DMS 273 (cell line): ENCODE data around the gene ARID5A.
"Not testable (repeated sequence)": the region's sequence is repeated elsewhere in the genome, so short reads cannot be mapped to it uniquely, and the experiment has no call there.

Experiments
- DNase-seq: peaks from one replicate; lab custom pipeline; 2025; ENCODE audit not compliant: unreplicated experiment; lab: John Stamatoyannopoulos, UW

The ARID5A gene

GRCh38 chr2:96554293-96555145 is 18.0 kb downstream of the ARID5A start:
- peak; percentile 77 for DNase-seq

DNA sequence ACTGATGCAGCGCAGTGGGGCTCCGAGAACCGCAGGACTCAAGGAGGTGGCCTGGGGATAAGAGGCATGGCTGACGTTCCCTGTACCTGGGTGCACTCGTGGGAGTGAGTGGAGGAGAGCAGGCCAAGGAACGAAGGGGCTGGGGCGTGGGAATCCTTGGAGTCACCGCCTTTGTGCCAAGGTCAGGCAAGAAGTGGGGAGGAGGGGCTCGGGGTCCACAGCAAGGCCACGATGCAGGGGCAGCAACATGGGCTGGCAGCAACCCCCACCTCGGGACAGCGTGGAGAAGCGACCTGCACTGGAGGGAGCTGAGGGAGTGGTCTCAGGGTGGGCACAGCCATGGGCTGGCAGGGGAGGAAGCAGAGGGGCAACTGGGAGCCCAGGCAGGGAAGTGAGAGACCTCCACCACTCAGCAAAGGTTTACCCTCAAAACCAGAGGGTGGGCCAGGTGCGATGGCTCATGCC is 18.6 kb downstream of the ARID5A start:
- no peak for DNase-seq

DNA sequence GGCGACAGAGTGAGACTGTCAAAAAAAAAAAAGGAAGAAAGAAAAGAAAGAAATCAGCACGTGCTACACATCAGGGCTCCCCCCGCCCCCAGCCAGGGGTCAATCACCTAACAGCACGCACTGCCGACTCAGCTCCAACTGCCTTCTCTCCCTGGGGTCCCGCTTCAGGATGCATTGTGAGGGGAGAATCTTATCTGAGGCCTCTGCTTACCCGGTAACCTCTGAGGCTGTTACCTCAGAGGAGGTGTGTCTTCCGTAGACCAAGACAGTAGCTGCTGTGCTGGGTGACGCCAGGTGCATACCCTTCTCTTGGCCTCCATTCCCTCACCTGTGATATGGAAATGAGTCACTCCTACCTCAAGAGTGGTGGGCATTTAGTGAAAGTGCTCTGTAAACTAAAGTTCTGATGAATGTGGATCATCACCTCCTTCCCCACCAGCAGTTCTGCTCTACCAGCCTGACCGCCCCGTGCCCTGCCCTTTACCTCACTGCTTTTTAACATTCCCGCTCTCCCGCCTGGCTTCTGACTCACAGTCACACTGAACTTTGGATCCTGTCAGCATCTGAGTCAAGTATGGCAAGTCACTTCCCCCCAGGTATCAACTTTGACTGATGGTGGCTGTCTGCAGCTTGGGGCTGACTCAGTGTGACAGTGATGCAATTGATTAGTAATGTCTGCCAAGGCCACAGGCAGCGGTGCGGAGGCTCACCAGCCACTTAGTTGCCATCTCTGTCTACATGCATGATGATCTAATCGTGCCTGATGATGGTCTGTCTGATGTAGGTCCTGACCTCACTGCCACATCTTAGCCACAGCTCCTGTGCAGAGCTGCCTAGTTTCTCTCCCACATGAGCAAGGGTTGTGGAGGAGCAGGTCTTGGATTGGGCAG is 20.1 kb downstream of the ARID5A start:
- no peak for DNase-seq

GRCh38 chr2:96557421-96557820 is 20.9 kb downstream of the ARID5A start:
- not testable (repeated sequence) for DNase-seq

- no peak for DNase-seq
Observed at GRCh38 chr2:96558061-96558460, 21.5 kb downstream of the ARID5A start.

DNA sequence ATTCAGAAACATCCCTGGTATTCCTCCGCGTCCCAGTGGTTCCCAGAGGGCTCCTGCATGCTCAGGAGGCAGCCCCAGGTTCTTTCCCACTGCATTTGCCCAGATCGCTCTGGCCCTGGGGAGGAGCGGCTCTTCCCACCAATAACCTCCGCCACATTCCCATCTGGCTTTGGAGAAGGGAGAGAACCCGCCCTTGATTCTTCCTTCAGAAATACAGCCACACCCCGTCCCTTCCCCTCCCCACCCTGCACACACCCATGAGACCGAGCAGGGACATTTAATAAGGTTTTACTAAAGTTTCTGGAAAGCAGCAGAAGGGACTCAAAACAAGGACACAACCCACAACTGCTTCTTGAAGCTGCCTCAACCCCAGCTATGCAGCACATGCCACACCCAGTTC is 21.9 kb downstream of the ARID5A start:
- no peak for DNase-seq

- no peak for DNase-seq
Observed at GRCh38 chr2:96564026-96564425, 27.5 kb downstream of the ARID5A start.

DNA sequence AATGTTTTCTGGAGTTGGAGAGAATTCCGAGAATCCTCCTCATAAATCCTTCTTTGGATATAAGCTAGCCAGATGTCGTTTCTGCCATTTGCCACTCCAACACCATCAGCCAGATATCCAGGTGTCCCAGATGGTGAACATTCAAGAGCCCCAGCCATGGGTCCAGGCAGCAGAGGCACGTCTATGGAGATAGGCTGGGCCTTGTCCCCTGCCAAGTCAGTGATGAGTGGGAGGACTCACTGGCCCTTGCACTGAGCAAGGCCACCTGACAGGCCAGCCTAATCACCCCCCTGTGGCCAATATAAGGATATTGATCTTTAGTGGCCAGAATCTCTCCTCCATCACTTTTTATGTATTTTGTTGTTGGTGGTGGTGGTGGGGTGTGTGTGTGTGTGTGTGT is 28.0 kb downstream of the ARID5A start:
- no peak for DNase-seq

DNA sequence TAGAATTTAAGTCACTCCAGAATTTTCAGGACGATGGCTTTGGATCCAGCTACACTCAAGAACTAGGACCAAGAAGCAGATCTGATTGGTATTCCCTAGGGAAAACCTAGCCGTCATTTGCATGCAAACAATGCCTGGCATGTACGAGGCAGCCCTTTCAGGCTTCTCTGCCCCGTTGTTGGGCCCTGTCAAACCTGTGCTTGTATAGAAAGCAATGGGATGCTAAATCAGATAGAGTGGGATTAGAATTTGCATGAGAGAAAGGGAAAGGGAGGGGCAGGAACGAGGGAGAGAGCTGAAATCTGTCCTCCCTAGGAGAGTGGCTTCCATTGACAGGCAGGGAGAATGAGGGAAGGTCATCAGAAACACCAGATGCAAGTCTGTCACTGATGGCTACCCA is 28.6 kb downstream of the ARID5A start:
- DNase-seq: no peak

GRCh38 chr2:96568094-96568493 is 31.5 kb downstream of the ARID5A start:
- no peak for DNase-seq

DNA sequence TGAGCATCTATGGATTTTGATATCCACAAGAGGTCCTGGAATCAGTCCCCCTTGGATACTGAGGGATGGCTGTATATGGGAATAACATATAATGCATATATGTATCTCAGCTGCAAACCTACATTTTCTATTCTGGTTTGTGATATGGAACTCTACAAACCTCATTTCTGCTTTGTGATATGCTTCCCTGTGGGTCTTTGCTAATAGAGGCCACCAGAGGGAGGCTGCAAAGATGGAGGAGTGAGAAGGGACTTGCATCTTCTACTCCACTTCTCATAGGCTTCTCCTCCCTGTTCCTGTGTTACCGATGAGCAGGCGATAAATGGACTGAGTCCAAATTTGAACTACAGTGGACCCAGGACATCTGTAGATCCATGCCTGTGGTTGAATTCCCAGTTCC is 37.8 kb downstream of the ARID5A start:
- DNase-seq: no peak

GRCh38 chr2:96575785-96576456 is 39.4 kb downstream of the ARID5A start:
- no peak for DNase-seq

DNA sequence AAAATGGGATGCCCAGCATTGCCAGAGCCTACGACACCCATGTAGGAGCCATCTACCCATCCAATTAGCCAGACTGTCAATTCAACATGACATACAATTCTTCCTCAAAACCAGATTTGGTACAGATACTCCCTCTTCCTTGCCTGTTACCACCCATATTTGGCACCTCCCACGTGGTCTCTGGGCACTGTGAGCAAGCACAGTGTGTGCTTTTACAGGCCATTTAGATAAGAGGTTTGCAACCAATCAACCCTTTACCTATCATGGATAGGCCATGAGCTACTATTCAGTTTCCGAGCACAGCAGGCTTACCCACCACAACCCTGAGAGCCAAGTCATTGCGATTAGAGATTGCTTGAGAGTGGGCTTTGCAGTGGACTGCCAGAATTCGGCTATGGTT is 40.9 kb downstream of the ARID5A start:
- no peak for DNase-seq

GRCh38 chr2:96578731-96579130 is 42.2 kb downstream of the ARID5A start:
- DNase-seq: no peak

- DNase-seq: no peak
Observed at GRCh38 chr2:96579422-96579821, 42.9 kb downstream of the ARID5A start.

- no peak for DNase-seq
Observed at GRCh38 chr2:96580771-96581170, 44.2 kb downstream of the ARID5A start.

GRCh38 chr2:96584017-96584416 is 47.5 kb downstream of the ARID5A start:
- no peak for DNase-seq

DNA sequence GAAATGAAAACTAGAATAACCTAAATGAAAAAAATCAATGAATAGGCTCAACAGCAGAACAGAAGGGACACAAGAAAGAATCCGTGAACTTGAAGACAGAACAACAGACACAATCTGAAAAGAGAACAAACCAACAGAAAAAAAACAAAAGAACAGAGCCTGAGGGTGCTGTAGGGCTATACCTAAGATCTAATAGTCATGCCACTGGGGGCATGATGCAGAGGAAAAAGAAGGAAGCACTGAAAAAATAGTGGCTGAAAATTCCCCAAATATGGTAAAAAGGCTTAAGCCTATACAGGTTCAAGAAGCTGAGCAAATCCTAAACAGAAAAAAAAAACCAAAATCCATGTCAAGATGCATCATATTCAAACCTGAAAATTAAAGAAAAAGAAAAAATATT is 51.3 kb downstream of the ARID5A start:
- DNase-seq: no peak

- no peak for DNase-seq
Observed at GRCh38 chr2:96591054-96591453, 54.5 kb downstream of the ARID5A start.

- no peak for DNase-seq
Observed at GRCh38 chr2:96591494-96591893, 54.9 kb downstream of the ARID5A start.

- DNase-seq: no peak
Observed at GRCh38 chr2:96594282-96594681, 57.7 kb downstream of the ARID5A start.
